Heart right ventricle (tissue), 16 donors: ENCODE measurements around the gene SEPTIN10. TPM values are rescaled to one million over a fixed set of nuclear protein-coding genes. Genes with fewer than 3 reads are reported as not detected.

Experiments used
- ATAC-seq, 8 donors: fragments of 200-7000 bp; cut with Tn5 transposase; one replicate each; pipeline ENCODE4 v1.9.1; 2020; ENCODE audit warnings: mild to moderate bottlenecking in 8 of 8, moderate library complexity in 8 of 8, moderate number of reproducible peaks in 1 of 8
- DNase-seq, 2 donors: peaks; one replicate each; pipeline ENCODE4 v3.0.0-alpha.2; 2020
- H3K27ac ChIP-seq, 10 donors: fragments of 200-600 bp; sonication (generic) in 2 of 10; one replicate each; pipeline versions ENCODE4 v1.5.0 to v1.8.0; 2020 to 2022; ENCODE audit warnings: mild to moderate bottlenecking in 3 of 10
- H3K27me3 ChIP-seq, 7 donors: fragments of 200-600 bp; one replicate each; pipeline ENCODE4 v1.8.0; 2021 to 2022; ENCODE audit warnings: mild to moderate bottlenecking in 2 of 7
- H3K36me3 ChIP-seq, 9 donors: fragments of 200-600 bp; sonication (generic) in 1 of 9; one replicate each; pipeline versions ENCODE4 v1.5.0 to v1.8.0; 2020 to 2022; ENCODE audit warnings: mild to moderate bottlenecking in 2 of 9
- H3K4me1 ChIP-seq, 9 donors: fragments of 200-600 bp; sonication (generic) in 1 of 9; one replicate each; pipeline versions ENCODE4 v1.5.0 to v1.8.0; 2020 to 2022; ENCODE audit warnings: mild to moderate bottlenecking in 4 of 9
- H3K4me3 ChIP-seq, 10 donors: fragments of 200-600 bp; sonication (generic) in 2 of 10; one replicate each; pipeline versions ENCODE4 v1.5.0 to v1.8.0; 2020 to 2022; ENCODE audit warnings: mild to moderate bottlenecking in 7 of 10, moderate library complexity in 2 of 10
- H3K9me3 ChIP-seq, 11 donors: fragments of 200-600 bp in 10 of 11; sonication (generic) in 2 of 11; one replicate each; pipeline versions ENCODE4 v1.5.0 to v1.8.0; 2013 to 2022; ENCODE audit warnings: mild to moderate bottlenecking in 2 of 11, control low read depth in 1 of 11, moderate library complexity in 1 of 11
- CTCF ChIP-seq, 9 donors: fragments of 200-600 bp; sonication (generic) in 2 of 9; IDR thresholded peaks; one replicate each; pipeline versions ENCODE4 v1.5.0 to v1.8.0; 2021 to 2022; ENCODE audit warnings: antibody characterized with exemption in 9 of 9, mild to moderate bottlenecking in 5 of 9, moderate library complexity in 1 of 9
- WGBS, 2 donors: extraction: QIAGEN DNeasy Blood & Tissue Kit; methylation state at CpG; one replicate each; pipeline ENCODE4 v1.1.7; 2013; ENCODE audit warnings: inconsistent platforms in 1 of 2; 5-methylcytosine and 5-hydroxymethylcytosine counted together
- intact Hi-C, 10 donors: fragments of 100-400 bp; cut with DNase I; formaldehyde crosslinking; loops; one replicate each; pipeline versions ENCODE4 v1.11.1 to v1.14.2; 2022
- polyA plus RNA-seq, 2 donors: library from polyadenylated mRNA; stranded (reverse); fragments of 200-250 nt; gene quantifications; one replicate each; pipeline ENCODE4 v1.2.3, GENCODE V29; 2013
- total RNA-seq, 10 donors: library from RNA; stranded (reverse); fragmentation: NEBNext Ultra II Directional in 3 of 10; extraction: Animal tissue kit (Norgen Biotek cat#: 25700) in 3 of 10; gene quantifications; one replicate each; pipeline versions ENCODE4 v1.2.1 to v1.2.4, GENCODE V29; 2021 to 2023
- donor health status: Arrhythmogenic right ventricular cardiomyopathy.
- donor health status: ischemic (EF 13 %, LVEDD 7.1; RV severe dilation, severe dysfunction).
- donor health status: healthy with polysubstance abuse.
- donor health status: DM: no; HTN: yes; CAD: no.
- donor health status: DM: no; HTN: no; CAD: no.
- donor health status: ischemic (EF 25% LVEDD 6.9; RV normal size, moderate dysfunction).
- donor health status: ischemic (EF 25% LVEDD 5.7; RV mildly dilated, moderate dysfunction).
- donor health status: healthy.
- donor health status: DM: yes; HTN: yes; CAD: no.
- donor health status: Ischemic cardiomyopathy.
- donor health status: ischemic (EF 35%, LVEDD 5.7; RV mildly dilated, moderate dysfunction).
- donor health status: nonischemic (EF 11% LVEDD 7.7; RV severe dilation, severe dysfunction).
- donor health status: DM: yes; HTN: yes; CAD: no.
- donor health status: PGD.
- donor health status: ischemic (EF 29% LVEDD 5.4; RV normal size, mild dysfunction).
- donor health status: nonischemic (EF 23%, LVEDD 6.1; RV moderate dilation, normal function).

The SEPTIN10 gene
- total and polyA plus RNA-seq, 12 donors = 20.9 to 61.0 (median 50.1) TPM

GRCh38 chr2:109563288-109563687, 50.5 kb downstream of the SEPTIN10 start:
- intact Hi-C loops = loop anchor here in 1 of 10 donors (5.0 kb wide), 1 partner anchor 49 kb away; the partner anchor contains the start of genes SEPTIN10 and SOWAHC
- Histone ChIP-seq H3K27me3 (no peaks in the 10 kb centered on the region), H3K9me3 (no peaks in the 10 kb centered on the region), H3K27ac (peak overlapping the region in 2 of 10 donors; percentile 36 to 40), H3K36me3 (peaks cover 0 to 77% (median 4%) of the 10 kb centered on the region in 9 donors), H3K4me3 (no peak overlapping the region), H3K4me1 (peaks cover 0 to 26% (median 0%) of the 10 kb centered on the region in 9 donors)
- 55 to 69% methylated on average over 2 of the region's 2 CpGs for WGBS, 2 donors
- ATAC-seq (no peak), DNase-seq (no peak)
- TF ChIP-seq CTCF (IDR thresholded peaks at IDR 0.05) = no peak

DNA sequence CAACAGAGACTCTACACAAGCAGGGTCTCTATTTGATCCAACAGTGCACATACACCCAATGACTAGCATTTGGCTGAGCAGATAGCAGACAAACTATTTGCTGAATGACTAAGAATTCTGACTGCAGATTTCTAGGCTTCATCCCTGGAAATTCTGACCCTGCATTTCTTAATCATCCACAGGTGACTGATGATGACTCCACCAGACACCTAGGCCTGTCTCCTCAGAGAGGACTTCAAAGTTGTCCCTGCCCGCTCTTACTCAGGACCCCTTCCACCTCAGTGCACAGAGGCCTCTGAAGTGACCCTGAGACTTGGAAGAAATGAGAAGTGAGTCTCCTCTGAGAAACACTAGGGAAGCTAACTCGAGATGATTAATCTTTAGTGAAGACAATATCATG, 51.3 kb downstream of the SEPTIN10 start:
- peaks cover 0 to 75% (median 3%) of the 10 kb centered on the region in 9 donors for H3K36me3 ChIP-seq
- H3K4me3 ChIP-seq = no peak overlapping the region
- no peaks in the 10 kb centered on the region for H3K27me3 ChIP-seq
- no peak overlapping the region for H3K27ac ChIP-seq
- ATAC-seq (no peak), DNase-seq (no peak)
- peaks cover 0 to 27% (median 0%) of the 10 kb centered on the region in 9 donors for H3K4me1 ChIP-seq
- no peak for TF ChIP-seq CTCF (IDR thresholded peaks at IDR 0.05)
- intact Hi-C loops = loop anchor here in 1 of 10 donors (5.0 kb wide), 1 partner anchor 50 kb away; the partner anchor contains the start of genes SEPTIN10 and SOWAHC
- H3K9me3 ChIP-seq = no peaks in the 10 kb centered on the region
- WGBS, 2 donors = 92 to 98% methylated on average over 2 of the region's 2 CpGs

DNA sequence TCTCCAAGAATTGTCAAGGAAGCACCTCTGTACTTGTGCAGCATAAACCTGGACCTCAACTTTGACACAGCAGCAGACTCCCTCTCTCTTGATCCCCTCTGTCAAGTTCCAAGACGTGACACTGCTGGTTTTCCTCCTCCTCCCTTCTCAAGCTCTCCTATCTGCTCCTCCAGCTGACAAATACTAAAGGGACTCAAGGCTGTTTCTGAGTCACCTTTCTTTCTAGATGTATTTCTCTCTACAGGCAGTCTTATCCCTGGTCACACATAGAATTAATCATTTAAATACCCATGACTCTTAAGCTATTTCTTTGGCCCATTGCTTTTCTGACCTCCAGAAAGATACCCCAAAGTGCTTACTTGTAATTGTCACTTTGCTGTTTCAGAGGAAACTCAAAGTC, 53.5 kb downstream of the SEPTIN10 start:
- WGBS, 2 donors = 86 to 88% methylated on average over 1 of the region's 1 CpG

More for the DNA sequence above, 53.5 kb downstream of the SEPTIN10 start:
- intact Hi-C loops = loop anchor here in 1 of 10 donors (5.0 kb wide), 1 partner anchor 52 kb away; the partner anchor contains the start of genes SEPTIN10 and SOWAHC
- no peak for TF ChIP-seq CTCF (IDR thresholded peaks at IDR 0.05)
- DNase-seq (no peak), ATAC-seq (no peak)
- Histone ChIP-seq H3K4me1 (peaks cover 0 to 26% (median 0%) of the 10 kb centered on the region in 9 donors), H3K36me3 (peaks cover 0 to 70% (median 0%) of the 10 kb centered on the region in 9 donors), H3K27me3 (no peaks in the 10 kb centered on the region), H3K4me3 (no peak overlapping the region), H3K27ac (no peak overlapping the region), H3K9me3 (no peaks in the 10 kb centered on the region)
